Loucy (cell line): ENCODE data around the gene CDK15.

Source experiments
- H2AFZ ChIP-seq: fragments of 200-600 bp; sonication (generic); 2 replicates; pipeline ENCODE4 v1.6.0; 2016; ENCODE audit warnings: antibody characterized with exemption, mild to moderate bottlenecking, low read length, moderate library complexity
- H3F3A ChIP-seq: fragments of 200-600 bp; 2 replicates; pipeline ENCODE4 v1.6.0; 2016; ENCODE audit warnings: antibody characterized with exemption, low read depth, mild to moderate bottlenecking
- H3K27me3 ChIP-seq: fragments of 200-600 bp; sonication (generic); 2 replicates; pipeline ENCODE4 v1.6.1; 2014; ENCODE audit warnings: low read length, mild to moderate bottlenecking; ENCODE audit not compliant: insufficient read depth, poor library complexity, severe bottlenecking
- H3K36me3 ChIP-seq: fragments of 200-600 bp; sonication (generic); 2 replicates; pipeline ENCODE4 v1.6.1; 2016; ENCODE audit warnings: low read length; ENCODE audit not compliant: insufficient read depth
- H3K4me1 ChIP-seq: fragments of 200-600 bp; sonication (generic); 2 replicates; pipeline ENCODE4 v1.5.1; 2014; ENCODE audit warnings: low read length, mild to moderate bottlenecking; ENCODE audit not compliant: insufficient read depth, poor library complexity, severe bottlenecking
- H3K4me2 ChIP-seq: fragments of 200-600 bp; sonication (generic); 2 replicates; pipeline ENCODE4 v1.6.0; 2014; ENCODE audit warnings: antibody characterized with exemption, low read length, low read depth, mild to moderate bottlenecking; ENCODE audit not compliant: poor library complexity, severe bottlenecking
- H3K4me3 ChIP-seq: fragments of 200-600 bp; sonication (generic); 2 replicates; pipeline ENCODE4 v1.5.1; 2014; ENCODE audit warnings: low read length, mild to moderate bottlenecking, mixed read lengths; ENCODE audit not compliant: poor library complexity, severe bottlenecking
- H3K79me2 ChIP-seq: fragments of 200-600 bp; sonication (generic); 2 replicates; pipeline ENCODE4 v1.6.1; 2014; ENCODE audit warnings: low read length; ENCODE audit not compliant: insufficient read depth
- H3K9ac ChIP-seq: fragments of 200-600 bp; sonication (generic); 2 replicates; pipeline ENCODE4 v1.6.0; 2014; ENCODE audit warnings: mild to moderate bottlenecking, low read depth, low read length, moderate library complexity; ENCODE audit not compliant: poor library complexity, severe bottlenecking
- H3K9me2 ChIP-seq: fragments of 200-600 bp; sonication (generic); replicated peaks from 2 replicates; pipeline ENCODE4 v1.6.1; 2016; ENCODE audit warnings: low read depth, low read length, mixed read lengths
- H3K9me3 ChIP-seq: fragments of 200-600 bp; sonication (generic); 2 replicates; pipeline ENCODE4 v1.6.1; 2014; ENCODE audit warnings: mild to moderate bottlenecking, antibody characterized with exemption, low read length, low read depth; ENCODE audit not compliant: insufficient read depth
- H4K20me1 ChIP-seq: fragments of 200-600 bp; sonication (generic); 2 replicates; pipeline ENCODE4 v1.6.0; 2014; ENCODE audit warnings: antibody characterized with exemption, low read length, mild to moderate bottlenecking; ENCODE audit not compliant: insufficient read depth, poor library complexity, severe bottlenecking
- CTCF ChIP-seq: fragments of 200-600 bp; sonication (generic); conservative IDR thresholded peaks from 2 replicates; pipeline ENCODE4 v1.5.1; 2014; ENCODE audit warnings: mild to moderate bottlenecking, antibody characterized with exemption, low read length
- EZH2phosphoT487 ChIP-seq: fragments of 200-600 bp; IDR thresholded peaks from 2 replicates; pipeline ENCODE4 v1.6.1; 2018; ENCODE audit warnings: antibody characterized with exemption, mild to moderate bottlenecking, moderate library complexity, borderline replicate concordance

CDK15 gene

GRCh38 chr2:201786471-201786870 is 19.9 kb upstream of the CDK15 start:
- Histone ChIP-seq H3K4me3 (no peak overlapping the region), H3K9me2 (no peaks in the 10 kb centered on the region), H3K79me2 (no peaks in the 10 kb centered on the region), H3K9ac (no peak overlapping the region), H3K4me2 (no peak overlapping the region), H3K9me3 (no peaks in the 10 kb centered on the region), H2AFZ (no peak overlapping the region), H3K27me3 (no peaks in the 10 kb centered on the region), H3K36me3 (no peaks in the 10 kb centered on the region), H3K4me1 (peaks cover 4% of the 10 kb centered on the region), H4K20me1 (no peaks in the 10 kb centered on the region), H3F3A (no peaks in the 10 kb centered on the region)
- no peak for TF ChIP-seq CTCF
- no peak for TF ChIP-seq EZH2phosphoT487

GRCh38 chr2:201788371-201788770 is 18.0 kb upstream of the CDK15 start:
- Histone ChIP-seq H3K9ac (no peak overlapping the region), H3F3A (no peaks in the 10 kb centered on the region), H3K4me3 (no peak overlapping the region), H3K36me3 (no peaks in the 10 kb centered on the region), H2AFZ (no peak overlapping the region), H3K4me2 (no peak overlapping the region), H3K9me3 (no peaks in the 10 kb centered on the region), H3K27me3 (no peaks in the 10 kb centered on the region), H3K79me2 (no peaks in the 10 kb centered on the region), H3K4me1 (no peaks in the 10 kb centered on the region), H3K9me2 (no peaks in the 10 kb centered on the region), H4K20me1 (no peaks in the 10 kb centered on the region)
- TF ChIP-seq CTCF: no peak
- no peak for TF ChIP-seq EZH2phosphoT487

- no peaks in the 10 kb centered on the region for H3K36me3 ChIP-seq
- H3K9ac ChIP-seq: no peak overlapping the region
- H2AFZ ChIP-seq: no peak overlapping the region
- no peaks in the 10 kb centered on the region for H3K79me2 ChIP-seq
- no peaks in the 10 kb centered on the region for H3K27me3 ChIP-seq
- no peak overlapping the region for H3K4me2 ChIP-seq
- H3F3A ChIP-seq: no peaks in the 10 kb centered on the region
- H3K4me3 ChIP-seq: no peak overlapping the region
- no peaks in the 10 kb centered on the region for H3K9me3 ChIP-seq
- no peaks in the 10 kb centered on the region for H3K9me2 ChIP-seq
- TF ChIP-seq CTCF (no peak), EZH2phosphoT487 (no peak)
- no peaks in the 10 kb centered on the region for H4K20me1 ChIP-seq
- H3K4me1 ChIP-seq: no peaks in the 10 kb centered on the region
These were observed 16.9 kb upstream of the CDK15 start for GRCh38 chr2:201789395-201789794.
